Trophoblast cell (in vitro differentiated cells and primary cell): Measurements from ENCODE around the gene RPP30.
A peak's percentile ranks its signal among the peaks of the same experiment; 100 is the strongest.

Source experiments
- DNase-seq, 2 donors: peaks; one replicate each; pipeline ENCODE4 v3.0.0-alpha.2; 2016
- H2AFZ ChIP-seq: 2 replicates; pipeline ENCODE4 v1.6.1; 2013; ENCODE audit warnings: low read length, moderate library complexity, mild to moderate bottlenecking; ENCODE audit not compliant: insufficient read depth, poor library complexity
- H2AK5ac ChIP-seq: 2 replicates; pipeline ENCODE4 v1.6.1; 2013; ENCODE audit warnings: mild to moderate bottlenecking, low read length
- H2BK120ac ChIP-seq: 2 replicates; pipeline ENCODE4 v1.6.1; 2013; ENCODE audit warnings: low read length, mild to moderate bottlenecking, moderate library complexity; ENCODE audit not compliant: insufficient read depth, poor library complexity
- H2BK12ac ChIP-seq: 2 replicates; pipeline ENCODE4 v1.6.1; 2013; ENCODE audit warnings: mild to moderate bottlenecking, low read length, moderate library complexity
- H2BK5ac ChIP-seq: 2 replicates; pipeline ENCODE4 v1.6.1; 2013; ENCODE audit warnings: low read length, low read depth, moderate library complexity, mild to moderate bottlenecking; ENCODE audit not compliant: poor library complexity
- H3K14ac ChIP-seq: 2 replicates; pipeline ENCODE4 v1.6.1; 2013; ENCODE audit warnings: mild to moderate bottlenecking, low read length
- H3K18ac ChIP-seq: 2 replicates; pipeline ENCODE4 v1.6.1; 2013; ENCODE audit warnings: mild to moderate bottlenecking, low read length
- H3K23ac ChIP-seq: 2 replicates; pipeline ENCODE4 v1.6.1; 2013; ENCODE audit warnings: low read length
- H3K27ac ChIP-seq: 2 replicates; pipeline ENCODE4 v1.5.1; 2013; ENCODE audit warnings: low read depth, mild to moderate bottlenecking, inconsistent platforms, low read length, moderate library complexity
- H3K27me3 ChIP-seq: 2 replicates; pipeline ENCODE4 v1.6.1; 2013; ENCODE audit warnings: inconsistent platforms, mild to moderate bottlenecking, low read length, moderate library complexity; ENCODE audit not compliant: insufficient read depth
- H3K36me3 ChIP-seq, 2 experiments: 1 replicate in 1 of 2; 2 replicates in 1 of 2; pipeline ENCODE4 v1.6.1; 2013; ENCODE audit warnings: low read length in 2 of 2, mild to moderate bottlenecking in 2 of 2, moderate library complexity in 1 of 2; ENCODE audit not compliant: insufficient read depth in 2 of 2, control insufficient read depth in 1 of 2
- H3K4ac ChIP-seq: 2 replicates; pipeline ENCODE4 v1.6.1; 2013; ENCODE audit warnings: low read depth, mild to moderate bottlenecking, low read length, moderate library complexity
- H3K4me1 ChIP-seq, 2 experiments: 1 replicate in 1 of 2; 2 replicates in 1 of 2; pipeline ENCODE4 v1.6.1; 2013; ENCODE audit warnings: low read length in 2 of 2, mild to moderate bottlenecking in 2 of 2, moderate library complexity in 1 of 2; ENCODE audit not compliant: insufficient read depth in 2 of 2, control insufficient read depth in 1 of 2
- H3K4me2 ChIP-seq: 2 replicates; pipeline ENCODE4 v1.6.1; 2013; ENCODE audit warnings: inconsistent platforms, mild to moderate bottlenecking, low read length, moderate library complexity
- H3K4me3 ChIP-seq: 2 replicates; pipeline ENCODE4 v1.5.1; 2013; ENCODE audit warnings: mild to moderate bottlenecking, low read depth, low read length, inconsistent platforms
- H3K79me1 ChIP-seq: one replicate; pipeline ENCODE4 v1.6.1; 2013; ENCODE audit warnings: low read length
- H3K79me2 ChIP-seq: 2 replicates; pipeline ENCODE4 v1.6.1; 2013; ENCODE audit warnings: low read length, mild to moderate bottlenecking; ENCODE audit not compliant: control insufficient read depth, insufficient read depth, poor library complexity
- H3K9ac ChIP-seq: 2 replicates; pipeline ENCODE4 v1.6.1; 2013; ENCODE audit warnings: mild to moderate bottlenecking, low read length
- H3K9me3 ChIP-seq: 2 replicates; pipeline ENCODE4 v1.6.1; 2013; ENCODE audit warnings: low read depth, mild to moderate bottlenecking, control low read depth, inconsistent platforms, low read length; ENCODE audit not compliant: insufficient read depth
- H4K12ac ChIP-seq: 2 replicates; pipeline ENCODE4 v1.6.1; 2013; ENCODE audit warnings: low read depth, mild to moderate bottlenecking, low read length, moderate library complexity
- H4K8ac ChIP-seq: 2 replicates; pipeline ENCODE4 v1.6.1; 2013; ENCODE audit warnings: low read depth, mild to moderate bottlenecking, low read length, moderate library complexity
- H4K91ac ChIP-seq: one replicate; pipeline ENCODE4 v1.6.1; 2013; ENCODE audit warnings: low read depth, mild to moderate bottlenecking, low read length, moderate library complexity
- WGBS: extraction: QIAGEN DNeasy Blood & Tissue Kit; methylation state at CpG from one replicate; pipeline ENCODE4 v1.1.7; 2013; ENCODE audit warnings: missing lambda C conversion rate; ENCODE audit not compliant: insufficient read length, insufficient coverage; ENCODE audit errors: extremely low coverage; 5-methylcytosine and 5-hydroxymethylcytosine counted together

The RPP30 gene

GRCh38 chr10:90930971-90931871 lies 59.4 kb downstream of the RPP30 start:
- no peak overlapping the region for H3K14ac ChIP-seq
- H4K91ac ChIP-seq, result peak overlapping the region; percentile 88
- H3K79me1 ChIP-seq, result peaks cover 29% of the 10 kb centered on the region
- H3K9ac ChIP-seq, result no peak overlapping the region
- no peak overlapping the region for H2AFZ ChIP-seq
- peak overlapping the region; percentile 26 for H4K8ac ChIP-seq
- H3K27me3 ChIP-seq, result no peaks in the 10 kb centered on the region
- peak overlapping the region; percentile 51 for H2BK12ac ChIP-seq
- no peaks in the 10 kb centered on the region for H3K36me3 ChIP-seq
- H3K23ac ChIP-seq, result no peak overlapping the region
- no peak overlapping the region for H4K12ac ChIP-seq
- H2BK120ac ChIP-seq, result peak overlapping the region; percentile 53
- H3K4me2 ChIP-seq, result peak overlapping the region; percentile 36
- no peak overlapping the region for H3K4ac ChIP-seq
- H2AK5ac ChIP-seq, result no peak overlapping the region
- peaks cover 13 to 23% of the 10 kb centered on the region in 2 experiments for H3K4me1 ChIP-seq
- no peaks in the 10 kb centered on the region for H3K79me2 ChIP-seq
- peak overlapping the region; percentile 95 for H2BK5ac ChIP-seq
- H3K27ac ChIP-seq, result peak overlapping the region; percentile 99
- H3K4me3 ChIP-seq, result no peak overlapping the region
- WGBS, result no CpG with 5 or more reads among the region's 6 CpGs
- DNase-seq, result no peak
- H3K18ac ChIP-seq, result peak overlapping the region; percentile 16
- no peaks in the 10 kb centered on the region for H3K9me3 ChIP-seq

DNA sequence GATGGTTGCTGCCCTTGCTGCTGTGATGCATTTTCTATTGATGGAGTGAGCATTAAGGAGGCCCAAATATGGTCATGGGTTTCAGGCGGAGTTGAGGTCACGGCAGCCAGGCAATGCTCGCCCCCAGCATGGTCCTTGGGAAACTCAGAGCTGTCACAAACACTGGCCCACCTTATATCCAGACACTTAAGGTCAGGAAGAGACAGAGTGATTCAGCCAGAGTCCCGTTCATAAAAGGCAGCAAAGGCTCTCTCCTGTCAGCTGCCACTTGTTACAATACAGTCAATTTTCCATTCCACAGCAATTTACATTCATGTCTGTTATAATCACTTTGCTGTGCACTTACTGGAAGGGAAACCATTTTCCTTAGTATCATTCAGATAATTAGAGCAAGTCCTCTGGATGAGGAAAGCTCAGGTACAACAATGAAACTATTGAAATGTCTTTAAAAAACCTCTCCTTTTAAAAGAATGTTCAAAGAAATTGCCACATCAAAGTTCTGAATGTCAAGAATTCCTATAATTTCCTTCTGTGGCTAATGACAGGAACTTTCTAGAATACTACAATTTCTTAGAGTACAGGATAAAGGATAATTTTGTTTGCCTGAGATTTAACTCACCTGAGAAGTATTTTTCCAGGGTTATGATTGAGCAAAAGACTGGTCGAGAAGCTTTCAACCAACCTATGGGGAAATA lies 64.0 kb downstream of the RPP30 start:
- DNase-seq, result peak in 1 of 2 donors; percentile 43
- H4K12ac ChIP-seq, result no peak overlapping the region
- H3K36me3 ChIP-seq, result no peaks in the 10 kb centered on the region
- no peak overlapping the region for H3K4me3 ChIP-seq
- peak overlapping the region; percentile 60 for H4K91ac ChIP-seq
- no peak overlapping the region for H2AFZ ChIP-seq
- peaks cover 3% of the 10 kb centered on the region for H3K9me3 ChIP-seq
- peak overlapping the region; percentile 20 for H2BK120ac ChIP-seq
- peak overlapping the region; percentile 77 for H3K27ac ChIP-seq
- peaks cover 1% of the 10 kb centered on the region for H3K79me2 ChIP-seq
- H3K9ac ChIP-seq, result no peak overlapping the region
- H3K18ac ChIP-seq, result no peak overlapping the region
- H3K27me3 ChIP-seq, result no peaks in the 10 kb centered on the region
- H2BK5ac ChIP-seq, result peak overlapping the region; percentile 27
- H3K23ac ChIP-seq, result no peak overlapping the region
- no peak overlapping the region for H3K14ac ChIP-seq
- peaks cover 30% of the 10 kb centered on the region for H3K79me1 ChIP-seq
- H3K4me1 ChIP-seq, result peaks cover 8 to 24% of the 10 kb centered on the region in 2 experiments
- WGBS, result no CpG with 5 or more reads among the region's 5 CpGs
- no peak overlapping the region for H3K4me2 ChIP-seq
- no peak overlapping the region for H4K8ac ChIP-seq
- H3K4ac ChIP-seq, result no peak overlapping the region
- no peak overlapping the region for H2BK12ac ChIP-seq
- H2AK5ac ChIP-seq, result no peak overlapping the region

- peak overlapping the region; percentile 75 for H2BK120ac ChIP-seq
- H3K9ac ChIP-seq, result no peak overlapping the region
- no CpG with 5 or more reads among the region's 2 CpGs for WGBS
- no peak overlapping the region for H2AFZ ChIP-seq
- H2BK5ac ChIP-seq, result peak overlapping the region; percentile 64
- H4K91ac ChIP-seq, result peak overlapping the region; percentile 80
- H3K9me3 ChIP-seq, result peaks cover 3% of the 10 kb centered on the region
- DNase-seq, result no peak
- H3K23ac ChIP-seq, result no peak overlapping the region
- no peak overlapping the region for H3K14ac ChIP-seq
- no peak overlapping the region for H2AK5ac ChIP-seq
- no peaks in the 10 kb centered on the region for H3K36me3 ChIP-seq
- H2BK12ac ChIP-seq, result peak overlapping the region; percentile 73
- H3K4me1 ChIP-seq, result peaks cover 8 to 22% of the 10 kb centered on the region in 2 experiments
- no peaks in the 10 kb centered on the region for H3K27me3 ChIP-seq
- H3K4me2 ChIP-seq, result no peak overlapping the region
- H3K4ac ChIP-seq, result no peak overlapping the region
- no peak overlapping the region for H3K18ac ChIP-seq
- peak overlapping the region; percentile 33 for H4K8ac ChIP-seq
- H3K79me2 ChIP-seq, result peaks cover 1% of the 10 kb centered on the region
- no peak overlapping the region for H4K12ac ChIP-seq
- no peak overlapping the region for H3K4me3 ChIP-seq
- H3K27ac ChIP-seq, result peak overlapping the region; percentile 43
- peaks cover 30% of the 10 kb centered on the region for H3K79me1 ChIP-seq
These were observed 64.5 kb downstream of the RPP30 start for GRCh38 chr10:90936276-90936659.

- H2BK120ac ChIP-seq, result peak overlapping the region; percentile 71
- whole genome bisulfite sequencing, result no CpG with 5 or more reads among the region's 8 CpGs
- H4K12ac ChIP-seq, result no peak overlapping the region
- H3K27me3 ChIP-seq, result no peaks in the 10 kb centered on the region
- H3K79me2 ChIP-seq, result peaks cover 1% of the 10 kb centered on the region
- H3K4me1 ChIP-seq, result peaks cover 6 to 18% of the 10 kb centered on the region in 2 experiments
- H4K8ac ChIP-seq, result no peak overlapping the region
- H2BK12ac ChIP-seq, result peak overlapping the region; percentile 37
- no peak overlapping the region for H3K4me2 ChIP-seq
- H3K79me1 ChIP-seq, result peaks cover 26% of the 10 kb centered on the region
- H2BK5ac ChIP-seq, result peak overlapping the region; percentile 23
- H3K36me3 ChIP-seq, result no peaks in the 10 kb centered on the region
- peak overlapping the region; percentile 14 for H3K14ac ChIP-seq
- H4K91ac ChIP-seq, result peak overlapping the region; percentile 76
- H2AK5ac ChIP-seq, result peak overlapping the region; percentile 6
- H3K4me3 ChIP-seq, result no peak overlapping the region
- H2AFZ ChIP-seq, result no peak overlapping the region
- H3K4ac ChIP-seq, result no peak overlapping the region
- no peak overlapping the region for H3K9ac ChIP-seq
- peaks cover 3% of the 10 kb centered on the region for H3K9me3 ChIP-seq
- no peak for DNase-seq
- peak overlapping the region; percentile 8 for H3K18ac ChIP-seq
- H3K27ac ChIP-seq, result peak overlapping the region; percentile 62
- no peak overlapping the region for H3K23ac ChIP-seq
These were observed 66.0 kb downstream of the RPP30 start for GRCh38 chr10:90937645-90938258.
